ENCODE results near the gene TEAD1. TPM values are rescaled to one million over a fixed set of nuclear protein-coding genes. Genes with fewer than 3 reads are reported as not detected.
A peak's percentile ranks its signal among the peaks of the same experiment; 100 is the strongest.

Gene TEAD1
- polyA plus RNA-seq, 2 donors = 10.4 to 11.2 TPM

GRCh38 chr11:12792590-12792989, 118.4 kb downstream of the TEAD1 start:
- WGBS, 2 donors = 62 to 64% methylated on average over 2 of the region's 2 CpGs
- peaks cover 0 to 9% of the 10 kb centered on the region in 2 donors for H3K4me1 ChIP-seq (ENCODE audit: control insufficient read depth in 2 of 2, insufficient read depth in 2 of 2, low read length in 1 of 2)
- no peak overlapping the region for H3K27ac ChIP-seq (ENCODE audit: low read depth in 2 of 2, low read length in 1 of 2)
- H3K27me3 ChIP-seq (ENCODE audit: control insufficient read depth in 1 of 2, insufficient read depth in 2 of 2, low read length in 2 of 2) = no peaks in the 10 kb centered on the region
- H3K36me3 ChIP-seq (ENCODE audit: control insufficient read depth in 2 of 2, insufficient read depth in 2 of 2, low read length in 1 of 2) = peaks cover 3 to 8% of the 10 kb centered on the region in 2 donors
- no peaks in the 10 kb centered on the region for H3K9me3 ChIP-seq (ENCODE audit: control insufficient read depth in 2 of 2, insufficient read depth in 1 of 2, low read depth in 1 of 2, low read length in 1 of 2)
- no peak overlapping the region for H3K4me3 ChIP-seq (ENCODE audit: low read depth in 1 of 2, low read length in 2 of 2)

GRCh38 chr11:12793065-12793464, 118.8 kb downstream of the TEAD1 start:
- Histone ChIP-seq H3K36me3 (ENCODE audit: control insufficient read depth in 2 of 2, insufficient read depth in 2 of 2, low read length in 1 of 2) (peaks cover 3 to 8% of the 10 kb centered on the region in 2 donors), H3K9me3 (ENCODE audit: control insufficient read depth in 2 of 2, insufficient read depth in 1 of 2, low read depth in 1 of 2, low read length in 1 of 2) (no peaks in the 10 kb centered on the region), H3K27ac (ENCODE audit: low read depth in 2 of 2, low read length in 1 of 2) (no peak overlapping the region), H3K4me1 (ENCODE audit: control insufficient read depth in 2 of 2, insufficient read depth in 2 of 2, low read length in 1 of 2) (peaks cover 0 to 9% of the 10 kb centered on the region in 2 donors), H3K27me3 (ENCODE audit: control insufficient read depth in 1 of 2, insufficient read depth in 2 of 2, low read length in 2 of 2) (no peaks in the 10 kb centered on the region), H3K4me3 (ENCODE audit: low read depth in 1 of 2, low read length in 2 of 2) (no peak overlapping the region)
- WGBS, 2 donors = 87 to 94% methylated on average over 2 of the region's 2 CpGs

DNA sequence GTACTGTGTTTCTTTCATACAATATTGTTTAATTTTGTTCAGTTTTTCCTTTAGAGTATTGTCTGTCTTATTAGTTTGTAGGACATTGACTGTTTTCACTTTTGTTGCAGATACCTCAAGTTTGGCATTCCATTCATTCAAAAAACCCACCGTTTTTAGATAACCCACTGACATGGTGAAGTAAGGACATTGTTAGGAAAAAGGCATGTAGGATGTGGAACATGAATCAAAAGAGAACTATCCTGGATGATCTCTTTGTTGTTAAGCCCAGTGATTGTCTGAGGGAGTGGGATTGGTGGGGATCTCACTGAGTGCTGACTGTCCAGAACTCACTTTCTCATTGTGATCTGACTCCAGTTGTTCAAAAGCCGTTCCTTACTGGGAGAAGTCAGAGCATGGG, 119.3 kb downstream of the TEAD1 start:
- 67 to 76% methylated on average over 2 of the region's 2 CpGs for WGBS, 2 donors

GRCh38 chr11:12794576-12795230, 120.5 kb downstream of the TEAD1 start:
- WGBS, 2 donors = 80 to 81% methylated on average over 7 of the region's 7 CpGs
- H3K27me3 ChIP-seq (ENCODE audit: control insufficient read depth in 1 of 2, insufficient read depth in 2 of 2, low read length in 2 of 2) = no peaks in the 10 kb centered on the region
- no peak overlapping the region for H3K4me3 ChIP-seq (ENCODE audit: low read depth in 1 of 2, low read length in 2 of 2)
- peaks cover under 1 to 5% of the 10 kb centered on the region in 2 donors for H3K36me3 ChIP-seq (ENCODE audit: control insufficient read depth in 2 of 2, insufficient read depth in 2 of 2, low read length in 1 of 2)
- H3K9me3 ChIP-seq (ENCODE audit: control insufficient read depth in 2 of 2, insufficient read depth in 1 of 2, low read depth in 1 of 2, low read length in 1 of 2) = no peaks in the 10 kb centered on the region
- H3K27ac ChIP-seq (ENCODE audit: low read depth in 2 of 2, low read length in 1 of 2) = no peak overlapping the region
- peaks cover 0 to 8% of the 10 kb centered on the region in 2 donors for H3K4me1 ChIP-seq (ENCODE audit: control insufficient read depth in 2 of 2, insufficient read depth in 2 of 2, low read length in 1 of 2)

More for the DNA sequence above, 119.3 kb downstream of the TEAD1 start:
- Histone ChIP-seq H3K4me3 (ENCODE audit: low read depth in 1 of 2, low read length in 2 of 2) (no peak overlapping the region), H3K27me3 (ENCODE audit: control insufficient read depth in 1 of 2, insufficient read depth in 2 of 2, low read length in 2 of 2) (no peaks in the 10 kb centered on the region), H3K9me3 (ENCODE audit: control insufficient read depth in 2 of 2, insufficient read depth in 1 of 2, low read depth in 1 of 2, low read length in 1 of 2) (no peaks in the 10 kb centered on the region), H3K36me3 (ENCODE audit: control insufficient read depth in 2 of 2, insufficient read depth in 2 of 2, low read length in 1 of 2) (peaks cover 3 to 8% of the 10 kb centered on the region in 2 donors), H3K4me1 (ENCODE audit: control insufficient read depth in 2 of 2, insufficient read depth in 2 of 2, low read length in 1 of 2) (peaks cover 0 to 9% of the 10 kb centered on the region in 2 donors), H3K27ac (ENCODE audit: low read depth in 2 of 2, low read length in 1 of 2) (no peak overlapping the region)

DNA sequence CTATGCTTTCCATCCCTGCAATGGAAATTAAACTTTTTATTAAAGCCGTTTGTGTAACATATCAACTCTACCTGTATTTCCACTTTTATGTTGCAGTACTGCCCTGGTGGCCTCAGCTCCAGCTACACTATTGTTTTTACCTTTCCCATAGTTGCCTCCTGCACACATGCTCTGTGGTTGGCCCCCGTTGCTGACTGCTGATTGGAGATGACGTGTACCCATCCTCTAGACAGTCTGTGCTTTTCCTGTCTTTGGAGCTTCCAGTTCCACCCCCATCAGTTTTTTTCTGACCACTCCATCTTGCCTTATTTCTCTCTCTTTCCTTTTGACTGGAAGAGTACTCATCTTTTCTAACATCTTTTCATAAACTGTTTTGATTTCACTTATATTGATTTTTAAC, 123.8 kb downstream of the TEAD1 start:
- H3K36me3 ChIP-seq (ENCODE audit: control insufficient read depth in 2 of 2, insufficient read depth in 2 of 2, low read length in 1 of 2) = peaks cover 0 to 4% of the 10 kb centered on the region in 2 donors
- no peak overlapping the region for H3K4me3 ChIP-seq (ENCODE audit: low read depth in 1 of 2, low read length in 2 of 2)
- no peak overlapping the region for H3K27ac ChIP-seq (ENCODE audit: low read depth in 2 of 2, low read length in 1 of 2)
- H3K27me3 ChIP-seq (ENCODE audit: control insufficient read depth in 1 of 2, insufficient read depth in 2 of 2, low read length in 2 of 2) = no peaks in the 10 kb centered on the region
- no peaks in the 10 kb centered on the region for H3K9me3 ChIP-seq (ENCODE audit: control insufficient read depth in 2 of 2, insufficient read depth in 1 of 2, low read depth in 1 of 2, low read length in 1 of 2)
- 85 to 86% methylated on average over 3 of the region's 3 CpGs for WGBS, 2 donors
- peaks cover 3 to 11% of the 10 kb centered on the region in 2 donors for H3K4me1 ChIP-seq (ENCODE audit: control insufficient read depth in 2 of 2, insufficient read depth in 2 of 2, low read length in 1 of 2)

- Histone ChIP-seq H3K4me3 (ENCODE audit: low read depth in 1 of 2, low read length in 2 of 2) (no peak overlapping the region), H3K9me3 (ENCODE audit: control insufficient read depth in 2 of 2, insufficient read depth in 1 of 2, low read depth in 1 of 2, low read length in 1 of 2) (no peaks in the 10 kb centered on the region), H3K27ac (ENCODE audit: low read depth in 2 of 2, low read length in 1 of 2) (peak overlapping the region in 1 of 2 donors; percentile 40), H3K36me3 (ENCODE audit: control insufficient read depth in 2 of 2, insufficient read depth in 2 of 2, low read length in 1 of 2) (peaks cover 0 to 4% of the 10 kb centered on the region in 2 donors), H3K27me3 (ENCODE audit: control insufficient read depth in 1 of 2, insufficient read depth in 2 of 2, low read length in 2 of 2) (no peaks in the 10 kb centered on the region), H3K4me1 (ENCODE audit: control insufficient read depth in 2 of 2, insufficient read depth in 2 of 2, low read length in 1 of 2) (peaks cover 3 to 14% of the 10 kb centered on the region in 2 donors)
- 39 to 44% methylated on average over 4 of the region's 4 CpGs for WGBS, 2 donors
These were observed 124.4 kb downstream of the TEAD1 start for GRCh38 chr11:12798609-12799011.

DNA sequence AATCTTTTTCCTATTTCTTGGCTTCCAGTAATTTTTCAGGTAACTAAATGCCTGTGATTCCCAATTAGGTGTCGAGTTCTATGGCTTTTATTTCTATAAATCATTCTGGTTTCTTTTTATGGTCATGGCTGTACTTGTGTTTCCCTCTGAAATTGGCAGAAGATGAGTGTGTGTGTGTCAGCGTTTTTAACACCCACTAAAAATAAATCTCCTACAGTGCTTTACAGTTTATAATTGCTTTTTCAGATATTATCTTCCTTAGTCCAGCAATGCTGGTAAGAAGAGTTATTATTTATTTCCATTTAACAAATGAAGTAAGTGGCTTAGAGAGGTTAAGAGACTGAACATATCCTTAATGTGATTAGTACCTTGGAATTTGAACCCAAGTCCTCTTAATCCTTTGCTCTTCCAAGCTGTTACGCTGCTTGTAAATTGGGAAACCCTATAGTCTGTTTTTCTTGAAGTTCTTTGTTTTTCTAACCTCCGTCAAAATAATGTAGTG, 125.2 kb downstream of the TEAD1 start:
- no peaks in the 10 kb centered on the region for H3K9me3 ChIP-seq (ENCODE audit: control insufficient read depth in 2 of 2, insufficient read depth in 1 of 2, low read depth in 1 of 2, low read length in 1 of 2)
- H3K4me1 ChIP-seq (ENCODE audit: control insufficient read depth in 2 of 2, insufficient read depth in 2 of 2, low read length in 1 of 2) = peaks cover 3 to 14% of the 10 kb centered on the region in 2 donors
- 22 to 31% methylated on average over 4 of the region's 4 CpGs for WGBS, 2 donors
- H3K36me3 ChIP-seq (ENCODE audit: control insufficient read depth in 2 of 2, insufficient read depth in 2 of 2, low read length in 1 of 2) = peaks cover 0 to 4% of the 10 kb centered on the region in 2 donors
- H3K27me3 ChIP-seq (ENCODE audit: control insufficient read depth in 1 of 2, insufficient read depth in 2 of 2, low read length in 2 of 2) = no peaks in the 10 kb centered on the region
- H3K4me3 ChIP-seq (ENCODE audit: low read depth in 1 of 2, low read length in 2 of 2) = no peak overlapping the region
- peak overlapping the region in 1 of 2 donors; percentile 34 for H3K27ac ChIP-seq (ENCODE audit: low read depth in 2 of 2, low read length in 1 of 2)

- H3K9me3 ChIP-seq (ENCODE audit: control insufficient read depth in 2 of 2, insufficient read depth in 1 of 2, low read depth in 1 of 2, low read length in 1 of 2) = no peaks in the 10 kb centered on the region
- H3K27me3 ChIP-seq (ENCODE audit: control insufficient read depth in 1 of 2, insufficient read depth in 2 of 2, low read length in 2 of 2) = no peaks in the 10 kb centered on the region
- no peak overlapping the region for H3K4me3 ChIP-seq (ENCODE audit: low read depth in 1 of 2, low read length in 2 of 2)
- H3K27ac ChIP-seq (ENCODE audit: low read depth in 2 of 2, low read length in 1 of 2) = peak overlapping the region; percentile 38 to 72
- peaks cover 3 to 14% of the 10 kb centered on the region in 2 donors for H3K4me1 ChIP-seq (ENCODE audit: control insufficient read depth in 2 of 2, insufficient read depth in 2 of 2, low read length in 1 of 2)
- whole genome bisulfite sequencing, 2 donors = 25 to 34% methylated on average over 8 of the region's 8 CpGs
- H3K36me3 ChIP-seq (ENCODE audit: control insufficient read depth in 2 of 2, insufficient read depth in 2 of 2, low read length in 1 of 2) = no peaks in the 10 kb centered on the region
These were observed 125.9 kb downstream of the TEAD1 start for GRCh38 chr11:12800032-12800671.

GRCh38 chr11:12800871-12801270, 126.7 kb downstream of the TEAD1 start:
- Histone ChIP-seq H3K4me1 (ENCODE audit: control insufficient read depth in 2 of 2, insufficient read depth in 2 of 2, low read length in 1 of 2) (peaks cover 3 to 14% of the 10 kb centered on the region in 2 donors), H3K9me3 (ENCODE audit: control insufficient read depth in 2 of 2, insufficient read depth in 1 of 2, low read depth in 1 of 2, low read length in 1 of 2) (no peaks in the 10 kb centered on the region), H3K36me3 (ENCODE audit: control insufficient read depth in 2 of 2, insufficient read depth in 2 of 2, low read length in 1 of 2) (no peaks in the 10 kb centered on the region), H3K4me3 (ENCODE audit: low read depth in 1 of 2, low read length in 2 of 2) (no peak overlapping the region), H3K27me3 (ENCODE audit: control insufficient read depth in 1 of 2, insufficient read depth in 2 of 2, low read length in 2 of 2) (no peaks in the 10 kb centered on the region), H3K27ac (ENCODE audit: low read depth in 2 of 2, low read length in 1 of 2) (peak overlapping the region; percentile 38 to 72)
- whole genome bisulfite sequencing, 2 donors = 46 to 53% methylated on average over 2 of the region's 2 CpGs

Measured in esophagus (tissue), 2 donors.